Measurements from ENCODE around the gene SP5.
"Not testable (repeated sequence)": the region's sequence is repeated elsewhere in the genome, so short reads cannot be mapped to it uniquely, and the experiment has no call there.

SP5 gene

DNA sequence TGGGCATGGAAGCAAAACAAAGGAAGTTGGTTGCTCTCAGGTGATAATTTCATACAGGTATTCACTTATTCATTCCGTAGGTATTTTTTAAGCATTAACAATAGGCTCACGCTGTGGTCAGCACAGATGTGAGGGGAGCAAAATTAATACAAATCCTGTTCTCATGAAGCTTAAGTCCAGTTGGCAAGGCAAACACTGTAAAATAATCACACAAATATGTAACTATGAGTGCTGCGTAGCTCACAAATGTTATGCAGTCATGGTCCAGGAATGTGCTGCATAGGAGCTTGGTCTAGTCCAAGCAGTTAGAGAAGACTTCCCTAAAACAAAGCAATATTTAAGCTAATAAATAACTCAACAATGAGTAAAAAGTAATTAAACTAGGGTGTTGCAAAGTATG, 23.9 kb downstream of the SP5 start:
- no peak for DNase-seq (ENCODE audit: low read depth in 2 of 2)

- no peak for DNase-seq (ENCODE audit: low read depth in 2 of 2)
Measured at GRCh38 chr2:170739507-170740046, 24.4 kb downstream of the SP5 start.

GRCh38 chr2:170740660-170741059, 25.5 kb downstream of the SP5 start:
- DNase-seq (ENCODE audit: low read depth in 2 of 2), result no peak

GRCh38 chr2:170742000-170742399, 26.9 kb downstream of the SP5 start:
- DNase-seq (ENCODE audit: low read depth in 2 of 2), result no peak

- DNase-seq (ENCODE audit: low read depth in 2 of 2), result no peak
Measured at GRCh38 chr2:170742896-170743529, 27.9 kb downstream of the SP5 start.

GRCh38 chr2:170743530-170744239, 28.5 kb downstream of the SP5 start:
- no peak for DNase-seq (ENCODE audit: low read depth in 2 of 2)

DNA sequence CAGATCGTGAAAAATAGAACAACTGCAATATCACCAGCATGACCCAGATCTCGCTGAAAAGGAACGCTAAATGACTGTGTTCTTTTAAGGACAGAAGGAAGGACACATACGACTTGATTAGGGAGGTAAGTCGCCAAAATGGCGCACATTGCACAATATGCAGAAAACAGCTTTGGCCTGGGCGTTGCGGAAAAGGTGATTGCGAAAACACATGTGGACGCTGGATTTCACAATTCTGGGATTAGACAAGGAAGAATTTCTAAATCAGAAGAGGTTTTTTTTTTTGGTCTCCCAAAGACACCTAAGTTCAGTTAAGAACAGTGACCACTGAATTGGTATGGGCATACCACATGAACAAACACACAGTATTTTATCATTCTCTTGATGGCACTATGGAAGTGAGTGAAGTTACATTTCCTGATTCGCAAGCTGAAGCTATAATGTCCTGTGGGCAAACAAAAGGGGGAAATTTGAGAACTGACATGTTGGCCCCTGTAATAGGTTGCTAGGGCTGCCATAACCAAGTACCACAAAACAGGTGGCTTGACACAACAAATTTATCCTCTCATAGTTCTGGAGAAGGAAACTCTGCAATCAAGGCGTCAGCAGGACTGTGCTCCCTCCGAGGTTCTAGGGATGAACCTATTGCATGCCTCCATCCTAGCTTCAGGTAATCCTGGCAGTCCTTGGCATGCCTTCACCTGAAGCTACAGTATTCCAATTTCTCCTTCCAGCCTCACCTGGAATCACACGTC, 29.3 kb downstream of the SP5 start:
- DNase-seq (ENCODE audit: low read depth in 2 of 2), result no peak

DNA sequence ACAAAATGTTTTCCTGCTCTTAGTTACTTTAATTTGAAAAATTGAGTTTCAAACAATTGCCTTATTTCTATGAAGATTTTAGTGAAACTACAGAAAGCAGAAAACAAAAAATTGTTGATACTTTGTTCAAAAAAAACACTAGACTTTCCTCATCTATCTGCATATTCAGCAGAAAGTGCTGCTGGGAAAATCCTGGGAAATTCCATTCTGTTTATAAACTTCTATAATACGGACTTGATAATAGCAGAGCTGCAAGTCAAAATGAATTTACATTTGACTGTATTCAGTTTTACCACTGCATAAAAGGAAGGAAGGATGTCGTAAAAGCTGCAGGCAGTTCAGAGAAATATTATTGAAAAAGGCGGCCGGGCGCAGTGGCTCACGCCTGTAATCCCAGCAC, 30.2 kb downstream of the SP5 start:
- no peak for DNase-seq (ENCODE audit: low read depth in 2 of 2)

GRCh38 chr2:170747921-170748320, 32.8 kb downstream of the SP5 start:
- DNase-seq (ENCODE audit: low read depth in 2 of 2), result no peak

DNA sequence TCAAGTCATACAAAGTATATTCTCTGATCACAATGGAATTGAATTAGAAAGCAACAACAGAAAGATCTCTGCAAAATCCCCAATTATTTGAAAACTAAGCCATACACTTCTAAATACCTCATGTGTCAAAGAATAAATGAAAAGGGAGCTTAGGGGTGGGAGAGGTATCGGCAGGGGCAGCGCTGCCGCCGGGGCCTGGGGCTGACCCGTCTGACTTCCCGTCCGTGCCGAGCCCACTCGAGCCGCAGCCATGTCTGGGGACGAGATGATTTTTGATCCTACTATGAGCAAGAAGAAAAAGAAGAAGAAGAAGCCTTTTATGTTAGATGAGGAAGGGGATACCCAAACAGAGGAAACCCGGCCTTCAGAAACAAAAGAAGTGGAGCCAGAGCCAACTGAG, 36.4 kb downstream of the SP5 start:
- DNase-seq (ENCODE audit: low read depth in 2 of 2), result not testable (repeated sequence)

- no peak for DNase-seq (ENCODE audit: low read depth in 2 of 2)
Measured at GRCh38 chr2:170761572-170761971, 46.4 kb downstream of the SP5 start.

- DNase-seq (ENCODE audit: low read depth in 2 of 2), result no peak
Measured at GRCh38 chr2:170762760-170763159, 47.6 kb downstream of the SP5 start.

DNA sequence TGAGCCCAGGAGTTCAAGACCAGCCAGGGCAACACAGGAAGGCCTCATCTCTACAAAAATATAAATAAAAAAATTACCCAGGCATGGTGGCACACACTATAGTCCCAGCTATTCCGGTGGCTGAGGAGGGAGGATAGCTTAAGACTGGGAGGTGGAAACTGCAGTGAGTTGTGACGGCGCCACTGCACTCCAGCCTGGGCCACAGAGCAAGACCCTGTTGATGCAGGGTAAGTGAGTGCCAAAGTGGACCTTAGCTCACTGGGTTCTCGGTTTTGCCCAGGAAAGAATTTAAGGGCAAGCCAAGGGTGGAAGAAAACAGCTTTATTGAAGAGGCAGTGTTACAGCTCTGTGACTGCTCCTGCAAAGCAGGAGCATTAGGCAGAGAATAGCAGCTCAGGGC, 48.1 kb downstream of the SP5 start:
- no peak for DNase-seq (ENCODE audit: low read depth in 2 of 2)

- DNase-seq (ENCODE audit: low read depth in 2 of 2), result no peak
Measured at GRCh38 chr2:170764880-170765261, 49.7 kb downstream of the SP5 start.

GRCh38 chr2:170766693-170767092, 51.6 kb downstream of the SP5 start:
- DNase-seq (ENCODE audit: low read depth in 2 of 2), result no peak
